Stomach (tissue), 4 donors: ENCODE results near the gene AP2S1.
"Not testable (repeated sequence)": the region's sequence is repeated elsewhere in the genome, so short reads cannot be mapped to it uniquely, and the experiment has no call there.

ENCODE experiments used
- CTCF ChIP-seq, 7 experiments: fragments of 450-650 bp in 4 of 7; fragments of 200-600 bp in 3 of 7; sonication (generic) in 3 of 7; IDR thresholded peaks; one replicate each; pipeline ENCODE4 v1.5.1; 2016 to 2019; ENCODE audit warnings: antibody characterized with exemption in 7 of 7, control low read depth in 2 of 7, mild to moderate bottlenecking in 1 of 7
- POLR2A ChIP-seq, 4 donors: fragments of 450-650 bp; IDR thresholded peaks; one replicate each; pipeline ENCODE4 v1.6.1; 2016; ENCODE audit warnings: antibody characterized with exemption in 4 of 4, control low read depth in 2 of 4, mild to moderate bottlenecking in 1 of 4, moderate library complexity in 1 of 4

DNA sequence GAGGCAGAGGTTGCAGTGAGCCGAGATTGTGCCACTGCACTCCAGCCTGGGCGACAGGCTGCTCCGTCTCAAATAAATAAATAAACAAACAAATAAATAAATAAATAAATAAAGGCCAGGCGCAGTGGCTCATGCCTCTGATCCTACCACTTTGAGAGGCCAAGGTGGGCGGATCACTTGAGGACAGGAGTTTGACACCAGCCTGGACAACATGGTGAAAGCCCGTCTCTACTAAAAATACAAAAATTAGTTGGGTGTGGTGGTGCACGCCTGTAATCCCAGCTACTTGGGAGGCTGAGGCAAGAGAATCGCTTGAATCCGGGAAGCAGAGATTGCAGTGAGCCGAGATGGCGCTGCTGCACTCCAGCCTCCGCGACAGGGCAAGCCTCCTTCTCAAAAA is 4.1 kb upstream of the AP2S1 start:
- not testable (repeated sequence) for TF ChIP-seq POLR2A, CTCF (IDR thresholded peaks at IDR 0.05)
